Measurements from ENCODE around the gene AGBL3. TPM values are rescaled to one million over a fixed set of nuclear protein-coding genes. Genes with fewer than 3 reads are reported as not detected.

Gene AGBL3
- polyA plus RNA-seq, 3 donors, result 0.03 to 0.20 (median 0.12) TPM

- DNase-seq, result peak; percentile 70 to 79 (median 73)
- H3K9ac ChIP-seq (ENCODE audit: insufficient read depth, low read length, poor library complexity, severe bottlenecking), result peak overlapping the region; percentile 48
- Mint-ChIP-seq H3K9me3 (peaks cover 0 to 4% (median 0%) of the 10 kb centered on the region in 7 donors), H3K27ac (peak overlapping the region; percentile 84 to 98 (median 95)), H3K27me3 (ENCODE audit: low read depth in 3 of 3) (peaks cover 0 to 2% (median 1%) of the 10 kb centered on the region in 3 donors), H3K4me3 (peak overlapping the region; percentile 49 to 90), H3K36me3 (peaks cover 52% of the 10 kb centered on the region in 2 donors), H3K4me1 (peaks cover 65% of the 10 kb centered on the region)
- H3K79me2 ChIP-seq (ENCODE audit: insufficient read depth, low read length), result peaks cover 60% of the 10 kb centered on the region
- H3K27me3 ChIP-seq (ENCODE audit: control insufficient read depth in 2 of 2, insufficient read depth in 2 of 2, low read length in 2 of 2), result no peaks in the 10 kb centered on the region
- peak overlapping the region; percentile 61 to 96 for H3K27ac ChIP-seq (ENCODE audit: low read depth in 1 of 2, low read length in 2 of 2)
- WGBS (ENCODE audit: insufficient coverage), result 0% methylated on average over 1 of the region's 9 CpGs
- intact Hi-C loops (cut with micrococcal nuclease), result loop anchor here in 1 of 2 donors (2.0 to 10.0 kb wide), 3 partner anchors 17 to 181 kb away; partner anchors contain the start of gene AGBL3
- peaks cover 43% of the 10 kb centered on the region for H4K20me1 ChIP-seq (ENCODE audit: insufficient read depth, low read length)
- no peak for TF ChIP-seq CTCF (IDR thresholded peaks at IDR 0.05)
- peak overlapping the region in 1 of 3 experiments; percentile 88 for H3K4me3 ChIP-seq (replicated peaks in 1 of 3; ENCODE audit: low read depth in 2 of 3, low read length in 3 of 3)
- H3K9me3 ChIP-seq (replicated peaks in 1 of 2; ENCODE audit: control insufficient read depth in 1 of 2, insufficient read depth in 1 of 2, low read length in 2 of 2), result no peaks in the 10 kb centered on the region
- H3K4me2 ChIP-seq (replicated peaks; ENCODE audit: extremely low read depth, low read length, poor library complexity, severe bottlenecking), result peak overlapping the region; percentile 93
- peaks cover 33 to 42% of the 10 kb centered on the region in 2 donors for H3K36me3 ChIP-seq (replicated peaks in 1 of 2; ENCODE audit: control insufficient read depth in 1 of 2, insufficient read depth in 2 of 2, low read length in 2 of 2)
- no peak overlapping the region for H2AFZ ChIP-seq (ENCODE audit: insufficient read depth, low read depth, low read length, poor library complexity, severe bottlenecking)
- peaks cover 51 to 74% of the 10 kb centered on the region in 2 donors for H3K4me1 ChIP-seq (ENCODE audit: control insufficient read depth in 1 of 2, insufficient read depth in 2 of 2, low read length in 2 of 2)
These were observed 181.7 kb downstream of the AGBL3 start for GRCh38 chr7:135168001-135168400.

GRCh38 chr7:135168489-135169140 is 182.3 kb downstream of the AGBL3 start:
- peak overlapping the region; percentile 93 for H3K4me2 ChIP-seq (replicated peaks; ENCODE audit: extremely low read depth, low read length, poor library complexity, severe bottlenecking)
- H3K27me3 ChIP-seq (ENCODE audit: control insufficient read depth in 2 of 2, insufficient read depth in 2 of 2, low read length in 2 of 2), result no peaks in the 10 kb centered on the region
- H3K79me2 ChIP-seq (ENCODE audit: insufficient read depth, low read length), result peaks cover 59% of the 10 kb centered on the region
- peaks cover 0 to under 1% (median 0%) of the 10 kb centered on the region in 7 donors for H3K9me3 Mint-ChIP-seq
- H3K4me1 Mint-ChIP-seq, result peaks cover 65% of the 10 kb centered on the region
- DNase-seq, result no peak
- H3K27ac ChIP-seq (ENCODE audit: low read depth in 1 of 2, low read length in 2 of 2), result peak overlapping the region; percentile 95 to 96
- peaks cover 33 to 38% of the 10 kb centered on the region in 2 donors for H3K36me3 ChIP-seq (replicated peaks in 1 of 2; ENCODE audit: control insufficient read depth in 1 of 2, insufficient read depth in 2 of 2, low read length in 2 of 2)
- intact Hi-C loops (cut with micrococcal nuclease), result loop anchor here in 1 of 2 donors (2.0 to 10.0 kb wide), 3 partner anchors 18 to 181 kb away; partner anchors contain the start of gene AGBL3
- peak overlapping the region; percentile 85 to 90 for H3K4me3 Mint-ChIP-seq
- no peak for TF ChIP-seq CTCF (IDR thresholded peaks at IDR 0.05)
- H3K27ac Mint-ChIP-seq, result peak overlapping the region; percentile 54 to 98 (median 95)
- peak overlapping the region in 1 of 3 experiments; percentile 88 for H3K4me3 ChIP-seq (replicated peaks in 1 of 3; ENCODE audit: low read depth in 2 of 3, low read length in 3 of 3)
- no peak overlapping the region for H3K9ac ChIP-seq (ENCODE audit: insufficient read depth, low read length, poor library complexity, severe bottlenecking)
- H4K20me1 ChIP-seq (ENCODE audit: insufficient read depth, low read length), result peaks cover 43% of the 10 kb centered on the region
- H3K36me3 Mint-ChIP-seq, result peaks cover 51% of the 10 kb centered on the region in 2 donors
- 94% methylated on average over 11 of the region's 13 CpGs for WGBS (ENCODE audit: insufficient coverage)
- H2AFZ ChIP-seq (ENCODE audit: insufficient read depth, low read depth, low read length, poor library complexity, severe bottlenecking), result no peak overlapping the region
- peaks cover 0 to 2% (median 1%) of the 10 kb centered on the region in 3 donors for H3K27me3 Mint-ChIP-seq (ENCODE audit: low read depth in 3 of 3)
- H3K9me3 ChIP-seq (replicated peaks in 1 of 2; ENCODE audit: control insufficient read depth in 1 of 2, insufficient read depth in 1 of 2, low read length in 2 of 2), result no peaks in the 10 kb centered on the region
- H3K4me1 ChIP-seq (ENCODE audit: control insufficient read depth in 1 of 2, insufficient read depth in 2 of 2, low read length in 2 of 2), result peaks cover 51 to 74% of the 10 kb centered on the region in 2 donors
